Upper lobe of right lung (tissue), 1 donor: ENCODE measurements around the gene PDE3A. TPM values are rescaled to one million over a fixed set of nuclear protein-coding genes. Genes with fewer than 3 reads are reported as not detected.
"Not testable (repeated sequence)": the region's sequence is repeated elsewhere in the genome, so short reads cannot be mapped to it uniquely, and the experiment has no call there.

ENCODE experiments used
- ATAC-seq: fragments of 200-7000 bp; cut with Tn5 transposase; one replicate; pipeline ENCODE4 v1.9.1; 2020; ENCODE audit warnings: mild to moderate bottlenecking, moderate library complexity
- DNase-seq: peaks from one replicate; pipeline ENCODE4 v3.0.0-alpha.2; 2020
- H3K27ac ChIP-seq: fragments of 200-600 bp; one replicate; pipeline ENCODE4 v1.8.0; 2022
- H3K27me3 ChIP-seq: fragments of 200-600 bp; one replicate; pipeline ENCODE4 v1.8.0; 2022; ENCODE audit warnings: mild to moderate bottlenecking
- H3K36me3 ChIP-seq: fragments of 200-600 bp; one replicate; pipeline ENCODE4 v1.8.0; 2022
- H3K4me1 ChIP-seq: fragments of 200-600 bp; one replicate; pipeline ENCODE4 v1.8.0; 2022
- H3K4me3 ChIP-seq: fragments of 200-600 bp; one replicate; pipeline ENCODE4 v1.8.0; 2022; ENCODE audit warnings: mild to moderate bottlenecking
- H3K9me3 ChIP-seq: fragments of 200-600 bp; one replicate; pipeline ENCODE4 v1.8.0; 2022
- intact Hi-C: fragments of 100-400 bp; cut with DNase I; formaldehyde crosslinking; loops from one replicate; pipeline ENCODE4 v1.11.0; 2022
- total RNA-seq: library from RNA; stranded (reverse); fragmentation: NEBNext Ultra II Directional; extraction: Animal tissue kit (Norgen Biotek cat#: 25700); gene quantifications from one replicate; pipeline ENCODE4 v1.2.1, GENCODE V29; 2021
- TF ChIP-seq, protein P1 (sequence below): fragments of 200-600 bp; IDR thresholded peaks from one replicate; pipeline ENCODE4 v1.8.0; 2022; ENCODE audit warnings: antibody characterized with exemption
- donor health status: DM: no; HTN: yes; CAD: no; lungs with severe emphysema.

PDE3A gene
- total RNA-seq, 1 donor from 2014 or later: 8.4 TPM

DNA sequence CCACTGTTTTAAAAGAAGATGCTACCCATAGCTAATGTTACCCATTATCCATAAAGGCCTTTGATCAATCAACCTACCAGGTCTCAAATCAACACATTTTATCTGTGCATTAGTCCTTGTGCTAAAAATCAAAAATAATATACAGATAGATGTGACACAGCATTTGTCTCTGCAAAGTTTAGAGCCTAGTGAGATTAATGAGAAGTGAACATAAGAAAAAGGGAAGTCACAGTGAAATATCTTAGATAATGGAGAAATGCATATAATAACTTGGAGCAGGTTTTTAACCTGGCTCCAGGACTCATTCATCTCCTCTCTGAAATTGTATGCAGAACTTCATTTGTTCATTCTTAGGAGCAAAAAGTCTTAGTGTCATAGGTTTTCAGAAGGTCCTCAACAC is 7.2 kb downstream of the PDE3A start:
- Histone ChIP-seq H3K36me3 (no peaks in the 10 kb centered on the region), H3K4me3 (no peak overlapping the region), H3K27ac (no peak overlapping the region), H3K27me3 (peaks cover 8% of the 10 kb centered on the region), H3K4me1 (no peaks in the 10 kb centered on the region), H3K9me3 (no peaks in the 10 kb centered on the region)
- ATAC-seq (no peak), DNase-seq (no peak)
- intact Hi-C loops: no loop called here
- TF ChIP-seq, protein P1, sequence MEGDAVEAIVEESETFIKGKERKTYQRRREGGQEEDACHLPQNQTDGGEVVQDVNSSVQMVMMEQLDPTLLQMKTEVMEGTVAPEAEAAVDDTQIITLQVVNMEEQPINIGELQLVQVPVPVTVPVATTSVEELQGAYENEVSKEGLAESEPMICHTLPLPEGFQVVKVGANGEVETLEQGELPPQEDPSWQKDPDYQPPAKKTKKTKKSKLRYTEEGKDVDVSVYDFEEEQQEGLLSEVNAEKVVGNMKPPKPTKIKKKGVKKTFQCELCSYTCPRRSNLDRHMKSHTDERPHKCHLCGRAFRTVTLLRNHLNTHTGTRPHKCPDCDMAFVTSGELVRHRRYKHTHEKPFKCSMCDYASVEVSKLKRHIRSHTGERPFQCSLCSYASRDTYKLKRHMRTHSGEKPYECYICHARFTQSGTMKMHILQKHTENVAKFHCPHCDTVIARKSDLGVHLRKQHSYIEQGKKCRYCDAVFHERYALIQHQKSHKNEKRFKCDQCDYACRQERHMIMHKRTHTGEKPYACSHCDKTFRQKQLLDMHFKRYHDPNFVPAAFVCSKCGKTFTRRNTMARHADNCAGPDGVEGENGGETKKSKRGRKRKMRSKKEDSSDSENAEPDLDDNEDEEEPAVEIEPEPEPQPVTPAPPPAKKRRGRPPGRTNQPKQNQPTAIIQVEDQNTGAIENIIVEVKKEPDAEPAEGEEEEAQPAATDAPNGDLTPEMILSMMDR: no peak

DNA sequence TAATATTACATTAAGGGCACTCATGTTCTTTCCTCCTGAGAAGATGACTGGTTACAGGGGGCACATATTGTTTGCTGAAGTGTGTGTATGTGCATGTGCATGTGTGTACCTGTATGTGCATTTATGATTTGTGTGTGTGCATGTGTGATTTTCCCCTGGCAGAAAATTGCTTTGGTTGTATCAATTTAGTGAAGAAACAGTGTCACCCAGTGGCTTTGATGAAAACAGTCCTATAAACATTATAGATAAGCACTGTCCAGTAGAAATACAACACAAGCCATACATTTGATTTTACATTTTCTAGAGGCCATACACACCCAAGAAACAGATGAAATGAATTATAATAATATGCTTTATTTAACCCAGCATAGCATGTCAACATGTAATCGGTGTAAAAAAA is 8.6 kb downstream of the PDE3A start:
- H3K36me3 ChIP-seq: no peaks in the 10 kb centered on the region
- no peak overlapping the region for H3K4me3 ChIP-seq
- H3K27me3 ChIP-seq: no peaks in the 10 kb centered on the region
- ATAC-seq (no peak), DNase-seq (no peak)
- intact Hi-C loops: no loop called here
- H3K4me1 ChIP-seq: no peaks in the 10 kb centered on the region
- TF ChIP-seq, protein P1: peak; percentile 25
- no peak overlapping the region for H3K27ac ChIP-seq
- H3K9me3 ChIP-seq: no peaks in the 10 kb centered on the region

DNA sequence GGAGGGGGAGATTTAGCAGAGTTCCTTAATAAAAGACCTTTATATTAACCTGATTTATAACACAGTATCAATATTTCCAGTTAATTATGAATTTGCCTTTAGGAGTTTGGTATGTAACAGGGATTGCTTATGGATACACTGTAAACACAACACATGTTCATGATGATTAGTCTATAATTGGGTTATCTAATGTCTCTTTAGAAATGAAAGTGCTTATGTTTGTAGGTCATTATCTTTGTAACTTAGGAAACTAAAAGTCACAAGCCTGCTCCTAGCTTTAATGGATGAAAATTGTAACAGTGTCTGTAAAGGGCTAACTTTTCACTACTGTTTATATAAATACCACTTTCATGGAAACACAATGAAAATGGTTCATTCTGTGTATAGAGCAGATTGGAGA is 9.4 kb downstream of the PDE3A start:
- no peak for DNase-seq
- no peak for ATAC-seq
- no peak overlapping the region for H3K27ac ChIP-seq

DNA sequence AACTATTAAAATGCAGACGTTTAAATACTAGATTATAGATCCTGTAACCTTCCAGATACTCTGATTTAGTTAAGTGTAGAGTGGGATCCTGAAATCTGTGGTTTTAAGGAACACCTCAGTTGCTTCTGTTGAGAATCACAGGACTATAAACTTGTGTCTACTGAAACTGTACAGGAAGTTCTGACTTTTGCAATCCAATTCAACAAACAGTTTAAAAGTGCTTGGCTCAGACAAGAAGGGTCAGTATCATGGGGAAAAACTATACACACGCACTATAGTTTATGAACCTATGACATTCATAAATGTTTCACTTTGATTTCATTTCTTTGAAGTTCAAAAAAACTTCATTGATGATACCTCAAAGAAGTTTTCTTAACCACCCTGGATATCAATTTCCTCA is 13.8 kb downstream of the PDE3A start:
- Histone ChIP-seq H3K9me3 (no peaks in the 10 kb centered on the region), H3K36me3 (no peaks in the 10 kb centered on the region), H3K27ac (no peak overlapping the region), H3K4me1 (no peaks in the 10 kb centered on the region), H3K27me3 (no peaks in the 10 kb centered on the region), H3K4me3 (no peak overlapping the region)
- TF ChIP-seq, protein P1: no peak
- intact Hi-C loops: no loop called here
- no peak for ATAC-seq
- DNase-seq: no peak

More for the DNA sequence above, 9.4 kb downstream of the PDE3A start:
- H3K9me3 ChIP-seq: no peaks in the 10 kb centered on the region
- H3K4me1 ChIP-seq: no peaks in the 10 kb centered on the region
- no peak overlapping the region for H3K4me3 ChIP-seq
- TF ChIP-seq, protein P1: no peak
- intact Hi-C loops: no loop called here
- no peaks in the 10 kb centered on the region for H3K36me3 ChIP-seq
- no peaks in the 10 kb centered on the region for H3K27me3 ChIP-seq

DNA sequence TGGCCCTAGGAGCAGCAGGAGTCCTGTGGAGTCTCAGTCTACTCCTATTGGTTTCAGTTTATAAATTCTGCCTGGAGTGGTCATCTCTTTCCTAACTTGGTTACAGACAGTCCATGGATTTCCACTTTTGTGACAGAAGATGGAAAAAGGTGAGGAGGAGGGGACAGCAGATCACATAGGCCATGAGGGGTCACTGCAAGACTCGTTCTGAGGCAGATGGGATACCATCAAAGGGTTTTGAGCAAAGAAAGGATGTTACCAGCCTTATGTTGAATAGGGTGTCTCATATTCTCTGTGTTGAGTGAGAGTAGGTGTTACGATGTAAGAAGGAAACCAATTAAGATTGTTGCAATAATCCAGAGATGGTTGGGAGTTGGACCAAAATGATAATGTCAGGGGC is 15.3 kb downstream of the PDE3A start:
- Histone ChIP-seq H3K9me3 (no peaks in the 10 kb centered on the region), H3K36me3 (no peaks in the 10 kb centered on the region), H3K27ac (no peak overlapping the region), H3K27me3 (no peaks in the 10 kb centered on the region), H3K4me3 (no peak overlapping the region), H3K4me1 (no peaks in the 10 kb centered on the region)
- no peak for ATAC-seq
- TF ChIP-seq, protein P1: no peak
- intact Hi-C loops: no loop called here
- no peak for DNase-seq

DNA sequence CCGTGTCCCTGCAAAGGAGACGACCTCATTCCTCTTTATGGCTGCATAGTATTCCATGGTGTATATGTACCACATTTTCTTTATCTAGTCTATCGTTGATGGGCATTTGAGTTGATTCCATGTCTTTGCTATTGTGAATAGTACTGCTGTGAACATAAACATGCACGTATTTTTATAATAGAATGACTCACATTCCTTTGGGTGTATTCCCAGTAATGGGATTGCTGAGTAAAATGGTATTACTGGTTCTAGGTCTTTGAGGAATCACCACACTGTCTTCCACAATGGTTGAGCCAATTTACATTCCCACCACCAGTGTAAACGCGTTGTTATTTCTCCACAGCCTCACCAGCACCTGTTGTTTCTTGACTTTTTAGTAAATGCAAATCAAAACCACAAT is 16.5 kb downstream of the PDE3A start:
- ATAC-seq, H3K36me3 ChIP-seq, H3K9me3 ChIP-seq, H3K27ac ChIP-seq, H3K4me3 ChIP-seq, H3K4me1 ChIP-seq, H3K27me3 ChIP-seq, DNase-seq, intact Hi-C loops: not testable (repeated sequence)
